Effector CD8-positive, alpha-beta T cell (primary cell): ENCODE measurements around the gene KRTAP1-4.
"Not testable (repeated sequence)": the region's sequence is repeated elsewhere in the genome, so short reads cannot be mapped to it uniquely, and the experiment has no call there.

Source experiments
- DNase-seq: peaks from one replicate; lab custom pipeline; 2025; lab: John Stamatoyannopoulos, UW
- total RNA-seq, 4 experiments: gene quantifications; one replicate each; lab custom pipeline; 2026; lab: John Stamatoyannopoulos, UW

The KRTAP1-4 gene
- 0 reads per million in 4 experiments for total RNA-seq

- DNase-seq, result no peak
Observed at GRCh38 chr17:41029633-41030245, at the start of gene KRTAP1-4. KRTAP1-4 (minus strand) TSS chr17:41030195; CDS start chr17:41030078, 117 bp downstream.

- DNase-seq, result no peak
Observed at GRCh38 chr17:41076788-41077187, 46.8 kb upstream of the KRTAP1-4 start.

- no peak for DNase-seq
Observed at GRCh38 chr17:41073676-41074075, 43.7 kb upstream of the KRTAP1-4 start.

GRCh38 chr17:41071606-41072360, 41.8 kb upstream of the KRTAP1-4 start:
- DNase-seq, result no peak

GRCh38 chr17:41069031-41069430, 39.0 kb upstream of the KRTAP1-4 start:
- no peak for DNase-seq

- DNase-seq, result no peak
Observed at GRCh38 chr17:41067281-41067680, 37.3 kb upstream of the KRTAP1-4 start.

GRCh38 chr17:41065829-41066624, 36.0 kb upstream of the KRTAP1-4 start, which contains the start of gene KRTAP2-4:
KRTAP2-4 (minus strand) TSS chr17:41065879; CDS start chr17:41065845, 34 bp downstream.
- DNase-seq, result no peak

GRCh38 chr17:41065016-41065689, 35.2 kb upstream of the KRTAP1-4 start:
- not testable (repeated sequence) for DNase-seq

GRCh38 chr17:41064301-41064700, 34.3 kb upstream of the KRTAP1-4 start:
- DNase-seq, result no peak

- no peak for DNase-seq
Observed at GRCh38 chr17:41063449-41063848, 33.5 kb upstream of the KRTAP1-4 start.

GRCh38 chr17:41061964-41062363, 32.0 kb upstream of the KRTAP1-4 start:
- no peak for DNase-seq

- no peak for DNase-seq
Observed at GRCh38 chr17:41060052-41060604, 30.1 kb upstream of the KRTAP1-4 start, which contains the start of gene KRTAP2-3. KRTAP2-3 (minus strand) TSS chr17:41060114; CDS start chr17:41060050, 64 bp downstream.

GRCh38 chr17:41059276-41060051, 29.5 kb upstream of the KRTAP1-4 start:
- DNase-seq, result not testable (repeated sequence)

GRCh38 chr17:41058741-41059140, 28.7 kb upstream of the KRTAP1-4 start:
- DNase-seq, result no peak

- no peak for DNase-seq
Observed at GRCh38 chr17:41057547-41057946, 27.6 kb upstream of the KRTAP1-4 start.

- not testable (repeated sequence) for DNase-seq
Observed at GRCh38 chr17:41055130-41055529, 25.1 kb upstream of the KRTAP1-4 start, which contains the start of gene KRTAP2-2. KRTAP2-2 (minus strand) TSS chr17:41055230; CDS start chr17:41055211, 19 bp downstream.

- DNase-seq, result not testable (repeated sequence)
Observed at GRCh38 chr17:41054556-41054955, 24.6 kb upstream of the KRTAP1-4 start.

GRCh38 chr17:41054025-41054424, 24.0 kb upstream of the KRTAP1-4 start:
- DNase-seq, result no peak

GRCh38 chr17:41052566-41052965, 22.6 kb upstream of the KRTAP1-4 start:
- no peak for DNase-seq

- no peak for DNase-seq
Observed at GRCh38 chr17:41049110-41049509, 19.1 kb upstream of the KRTAP1-4 start.
